GM19455 (cell line): Measurements from ENCODE around the gene TMEM184A.

Experiments used
- ATAC-seq: cut with Tn5 transposase; IDR thresholded peaks from one replicate; pipeline ENCODE4 v1.9.1; 2021; ENCODE audit not compliant: unreplicated experiment

TMEM184A gene

DNA sequence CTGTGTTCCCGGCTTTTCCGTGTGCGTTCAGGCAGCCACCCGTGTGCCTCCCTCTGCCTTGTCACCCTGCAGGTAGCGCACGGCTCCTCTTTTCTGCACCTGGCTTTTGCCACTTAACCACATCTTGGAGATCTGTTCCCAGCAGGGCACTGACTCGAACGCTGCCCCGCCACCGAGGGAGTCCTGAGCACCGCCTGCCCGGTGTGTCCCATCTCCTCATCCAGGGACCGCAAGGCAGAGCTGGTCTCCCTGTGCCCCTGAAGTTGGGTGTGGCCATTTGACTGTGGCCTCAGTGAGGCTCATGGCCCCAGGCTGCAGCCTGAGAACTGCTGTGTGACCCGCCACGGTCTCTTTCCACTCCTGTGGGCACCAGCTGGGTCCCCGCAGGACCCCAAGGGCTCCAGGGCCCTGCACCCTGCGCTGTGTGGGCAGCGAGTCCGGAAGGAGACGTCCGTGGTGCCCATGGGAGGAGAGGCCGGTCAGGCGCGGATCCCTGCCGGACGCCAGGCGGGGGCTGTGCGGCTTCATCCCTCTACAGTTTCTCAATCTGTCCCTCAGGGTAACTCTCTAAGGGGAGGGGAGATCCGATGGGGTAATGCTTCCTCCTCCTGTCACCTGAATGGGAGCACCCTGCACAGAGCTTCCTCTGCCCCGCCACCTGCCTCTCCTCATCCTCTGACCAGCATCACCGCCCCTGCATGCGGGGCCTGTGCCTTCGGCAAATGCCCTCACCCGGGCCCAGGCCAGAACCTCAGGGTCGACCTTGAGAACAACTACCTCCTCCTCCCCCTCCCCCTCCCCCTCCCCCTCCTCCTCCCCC is 50.1 kb downstream of the TMEM184A start:
- ATAC-seq = no peak

DNA sequence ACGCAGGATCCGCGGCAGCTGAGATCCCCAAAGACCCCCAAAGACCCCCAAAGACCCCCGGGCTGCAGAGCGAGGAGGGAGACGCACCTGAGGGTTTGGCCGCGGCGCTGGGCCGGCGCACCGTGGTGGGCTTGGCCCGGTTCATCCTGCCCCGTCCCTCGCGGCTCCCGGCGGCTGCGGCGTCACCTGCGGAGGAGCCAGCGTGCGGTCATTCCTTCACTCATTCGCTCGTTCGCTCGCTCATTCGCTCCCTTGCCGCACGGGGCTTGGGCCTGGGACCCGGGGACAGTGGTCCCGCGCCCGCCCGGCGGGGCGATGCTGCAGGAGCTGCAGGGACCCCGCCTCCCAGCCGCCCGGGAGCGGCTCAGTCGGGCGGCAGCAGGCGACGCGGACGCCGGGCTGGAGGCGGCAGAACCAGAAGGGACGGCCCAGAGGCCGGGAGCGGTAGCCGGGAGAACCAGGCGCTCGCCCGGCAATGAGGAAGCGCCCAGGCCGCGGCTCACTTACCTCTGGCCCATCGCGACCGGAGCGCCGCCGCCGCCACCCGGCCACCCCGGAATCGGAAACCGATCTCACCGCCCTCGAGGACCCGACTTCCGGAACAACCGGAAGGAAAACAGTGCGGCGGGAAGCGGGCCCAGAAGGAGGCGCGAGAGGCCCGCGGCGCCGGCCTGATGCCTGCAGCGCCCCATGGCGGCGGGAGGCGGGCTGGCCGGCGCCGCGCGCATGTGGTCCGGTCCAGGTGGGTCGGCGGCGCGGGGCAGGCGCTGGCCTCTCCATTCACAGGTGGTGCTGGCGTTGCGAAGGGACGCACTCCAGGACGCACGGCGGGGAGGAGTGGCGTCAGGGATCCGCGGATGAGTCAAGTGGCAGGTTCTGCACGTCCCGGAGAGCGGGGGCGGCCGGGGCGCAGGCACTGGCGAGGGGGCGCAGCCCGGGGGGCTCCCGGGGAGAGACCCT is 51.9 kb downstream of the TMEM184A start, which contains the start of gene INTS1:
Gene INTS1 (minus strand): TSS at position 574 of the 960 bp plus-strand sequence. CDS start 429 bp downstream, at position 145.
- ATAC-seq = peak; percentile 82

DNA sequence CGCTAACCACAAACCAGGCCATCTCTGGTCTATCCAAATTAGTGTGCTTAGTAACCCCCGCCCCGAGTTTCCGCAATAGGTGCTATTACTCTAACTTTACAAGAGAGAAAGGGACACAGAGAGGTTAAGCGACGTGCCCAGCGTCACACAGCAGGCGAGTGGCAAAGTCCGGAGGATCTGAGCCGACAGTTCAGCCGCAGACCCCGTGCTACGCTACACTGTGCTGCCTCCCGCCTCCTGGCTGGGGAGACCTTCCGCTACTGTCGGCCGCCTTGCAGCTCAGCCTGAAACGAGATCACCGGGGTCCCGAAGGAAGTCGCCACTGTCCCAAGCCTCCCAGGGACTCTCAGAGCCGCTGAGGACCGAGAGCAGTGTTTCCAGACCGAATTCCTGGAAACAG is 52.6 kb downstream of the TMEM184A start:
- no peak for ATAC-seq

DNA sequence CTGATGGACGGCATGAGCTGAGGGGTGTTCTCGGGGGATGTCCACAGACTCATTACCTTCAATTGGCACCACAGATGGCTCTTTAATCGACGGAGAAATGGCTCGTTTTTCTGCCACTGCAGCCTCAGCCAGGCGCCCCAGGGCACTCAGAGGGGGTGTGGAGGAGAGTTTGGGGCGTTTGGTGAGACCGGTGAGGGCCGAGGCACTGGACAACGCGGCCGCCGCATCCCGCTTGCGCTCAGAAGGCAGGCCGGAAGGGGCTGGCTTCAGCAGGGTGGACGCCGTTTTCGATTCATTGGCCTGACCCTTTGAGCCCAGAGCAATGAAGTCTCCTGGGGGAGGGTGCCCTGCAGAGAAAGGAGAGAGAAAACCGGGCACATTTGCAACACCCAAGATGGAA is 53.2 kb downstream of the TMEM184A start:
- no peak for ATAC-seq

DNA sequence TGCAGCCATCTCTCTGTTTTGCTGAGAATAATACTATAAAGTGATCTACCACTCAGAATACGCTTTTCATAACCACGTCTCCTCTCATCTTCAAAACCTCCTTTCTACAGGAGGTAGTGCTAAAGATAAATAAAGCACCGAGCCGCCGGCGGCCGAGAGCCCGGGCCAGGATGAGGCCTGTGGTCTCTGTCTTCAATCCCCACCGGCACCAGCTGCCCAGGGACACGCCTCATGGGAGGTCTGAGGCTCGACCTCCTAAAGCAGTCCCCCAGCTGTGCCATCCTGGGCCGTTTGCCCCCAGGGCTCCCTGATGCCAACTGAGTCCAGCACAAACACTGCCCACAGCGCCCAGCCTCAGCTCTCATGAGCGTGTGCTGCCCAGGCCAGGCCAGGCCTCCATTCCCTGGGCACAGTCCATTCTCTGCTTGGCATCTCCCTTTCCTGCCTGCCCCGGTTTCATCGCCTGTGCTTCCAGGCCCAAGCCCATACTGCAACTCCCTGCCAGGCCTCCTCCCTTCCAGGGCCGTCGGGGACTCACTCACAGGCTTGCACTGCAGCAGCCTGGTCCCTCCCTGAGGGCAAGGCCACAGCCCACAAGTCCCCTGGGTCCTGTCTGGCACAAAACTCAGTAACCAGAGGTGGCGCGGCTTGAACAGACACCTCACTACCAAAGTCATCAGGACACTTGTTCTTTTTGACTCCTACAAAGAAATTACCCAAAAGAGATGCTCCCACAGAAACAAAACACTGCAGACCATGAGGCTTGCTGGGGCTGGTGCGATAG is 54.3 kb downstream of the TMEM184A start:
- ATAC-seq = no peak

DNA sequence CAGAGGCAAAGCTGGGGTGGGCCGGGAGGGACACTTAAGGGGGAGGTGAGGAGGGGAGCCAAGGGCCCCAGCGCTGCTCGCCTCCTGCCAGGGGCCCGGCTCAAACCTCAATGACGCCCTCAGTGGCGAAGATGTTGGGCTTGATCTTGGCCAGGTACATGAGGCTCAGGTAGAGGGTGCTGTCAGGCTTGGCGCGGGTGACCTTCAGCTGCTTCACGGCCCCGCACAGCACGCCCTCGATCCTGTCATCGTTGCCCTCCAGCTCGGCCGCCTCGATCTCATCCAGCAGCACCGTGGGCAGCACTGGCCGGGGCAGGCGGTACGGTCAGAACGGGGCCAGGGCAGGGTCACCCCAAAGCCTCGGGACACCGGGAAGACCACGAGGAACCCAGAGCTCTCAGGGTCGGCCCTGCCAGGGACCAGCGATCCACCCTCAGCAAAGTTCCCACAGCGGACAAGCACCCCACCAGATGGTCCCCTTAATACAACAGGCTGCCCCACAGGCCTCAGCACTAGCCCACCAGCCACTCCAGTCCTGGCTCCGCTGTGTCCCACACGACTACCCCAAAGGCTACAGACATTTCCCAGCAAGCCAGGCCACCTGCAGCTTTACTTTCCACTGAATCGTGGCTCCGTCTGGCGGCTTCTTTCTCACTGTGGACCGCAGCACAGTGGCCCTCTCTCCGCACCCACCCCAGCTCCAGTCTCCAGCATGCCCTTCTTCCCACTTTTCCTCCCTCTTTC is 55.8 kb downstream of the TMEM184A start:
- ATAC-seq = no peak

DNA sequence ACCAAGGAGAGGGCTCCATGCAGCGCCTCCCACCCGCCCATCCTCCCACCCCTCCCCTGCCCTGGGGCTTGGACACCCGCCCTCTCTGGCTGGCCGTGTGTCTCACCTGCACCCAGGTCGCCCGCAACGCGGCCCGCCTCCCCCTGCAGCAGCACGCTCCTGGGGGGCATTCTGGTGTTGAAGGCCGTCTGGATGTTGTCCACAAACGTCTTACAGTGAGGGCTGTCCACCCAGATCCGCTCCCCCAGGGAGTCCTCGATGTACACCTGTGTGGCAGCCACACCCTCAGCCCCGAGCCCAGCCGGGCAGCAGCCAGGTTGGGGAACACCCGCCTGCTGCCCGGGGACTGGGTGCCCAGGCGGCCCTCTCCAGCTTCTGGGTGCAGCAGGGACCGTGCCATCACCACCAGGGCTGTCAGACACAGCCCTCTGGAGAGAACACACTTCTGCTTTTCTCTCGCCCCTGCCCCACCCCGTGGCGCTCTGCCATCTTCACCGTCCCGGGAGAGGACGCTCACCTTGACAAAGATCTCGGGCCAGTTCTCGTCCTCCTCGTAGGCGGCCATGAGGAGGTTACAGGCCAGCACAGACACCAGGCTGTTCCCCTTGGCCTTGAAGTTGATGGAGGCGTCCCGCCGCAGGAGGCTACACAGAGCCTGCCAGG is 56.5 kb downstream of the TMEM184A start:
- ATAC-seq = no peak

DNA sequence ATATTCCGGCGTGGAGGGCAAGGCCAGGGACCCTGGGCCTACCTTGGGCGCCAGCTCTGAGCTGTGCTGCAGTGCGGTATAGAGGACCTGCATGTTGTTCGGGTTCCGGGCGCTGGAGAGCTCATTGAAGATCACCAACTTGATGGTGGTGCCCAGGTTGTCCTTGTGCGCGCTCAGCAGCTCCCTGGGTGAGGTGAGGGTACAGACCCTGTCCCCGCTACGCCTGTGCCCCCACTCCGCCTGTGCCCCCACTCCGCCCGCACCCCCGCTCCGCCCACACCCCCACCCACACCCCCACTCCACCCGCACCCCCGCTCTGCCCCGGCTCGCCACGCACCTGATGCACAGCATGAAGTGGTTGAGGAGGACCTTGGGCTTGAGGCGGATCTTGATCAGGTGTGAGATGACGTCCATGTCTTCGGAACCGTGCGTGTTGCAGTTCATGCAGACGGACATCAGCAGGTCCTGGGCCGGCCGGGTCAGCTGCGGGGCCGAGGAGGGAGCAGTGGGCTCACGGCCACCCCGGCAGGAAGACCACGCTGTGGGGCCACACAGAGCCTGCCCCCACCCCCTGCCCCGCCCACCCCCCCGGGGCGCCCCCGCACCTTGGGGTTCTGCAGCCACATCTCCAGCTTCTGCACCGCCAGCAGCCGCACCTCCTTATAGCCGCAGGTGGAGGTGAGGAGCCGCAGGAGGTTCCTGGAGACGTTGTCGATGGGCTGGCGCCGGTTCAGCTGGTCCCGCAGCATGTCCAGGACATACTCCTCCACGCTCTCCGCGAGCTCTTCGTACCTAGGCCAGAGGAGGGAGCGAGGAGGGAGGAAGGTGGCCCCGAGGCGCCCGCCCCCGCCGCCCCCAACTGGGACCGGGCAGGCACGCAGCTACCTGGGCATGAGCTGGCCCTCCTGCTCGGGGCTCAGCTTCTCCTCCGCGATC is 57.4 kb downstream of the TMEM184A start:
- ATAC-seq = no peak

DNA sequence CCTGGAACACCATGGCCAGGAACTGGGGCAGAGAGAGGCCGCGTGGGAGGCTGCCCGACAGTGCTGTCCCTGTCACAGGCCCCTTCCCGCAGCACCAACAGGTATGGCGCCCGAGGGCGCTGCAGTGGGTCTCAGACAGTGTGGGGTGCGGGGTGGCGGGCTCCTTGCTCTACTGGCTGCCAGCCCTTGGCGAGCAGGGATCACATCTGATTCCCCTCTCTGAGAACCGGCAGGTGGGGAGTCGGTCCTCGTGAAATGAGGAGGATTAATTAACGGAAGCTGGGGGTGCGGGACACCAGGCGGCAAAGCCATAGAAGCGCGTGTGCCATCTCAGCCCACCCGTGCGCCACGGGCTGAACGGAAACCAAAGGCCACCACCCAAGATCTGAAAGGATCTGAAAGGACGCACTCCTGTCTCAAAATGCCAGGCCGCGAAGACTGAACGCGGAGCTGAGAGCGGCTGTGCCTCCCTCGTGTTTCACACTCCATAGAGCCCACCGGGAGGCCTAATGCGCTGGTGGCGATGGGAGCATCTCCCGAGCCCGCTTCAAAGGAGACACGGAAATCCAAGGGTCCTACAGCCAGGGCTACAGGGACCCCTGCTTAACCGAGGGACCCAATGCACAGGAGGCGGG is 58.6 kb downstream of the TMEM184A start:
- ATAC-seq = no peak

DNA sequence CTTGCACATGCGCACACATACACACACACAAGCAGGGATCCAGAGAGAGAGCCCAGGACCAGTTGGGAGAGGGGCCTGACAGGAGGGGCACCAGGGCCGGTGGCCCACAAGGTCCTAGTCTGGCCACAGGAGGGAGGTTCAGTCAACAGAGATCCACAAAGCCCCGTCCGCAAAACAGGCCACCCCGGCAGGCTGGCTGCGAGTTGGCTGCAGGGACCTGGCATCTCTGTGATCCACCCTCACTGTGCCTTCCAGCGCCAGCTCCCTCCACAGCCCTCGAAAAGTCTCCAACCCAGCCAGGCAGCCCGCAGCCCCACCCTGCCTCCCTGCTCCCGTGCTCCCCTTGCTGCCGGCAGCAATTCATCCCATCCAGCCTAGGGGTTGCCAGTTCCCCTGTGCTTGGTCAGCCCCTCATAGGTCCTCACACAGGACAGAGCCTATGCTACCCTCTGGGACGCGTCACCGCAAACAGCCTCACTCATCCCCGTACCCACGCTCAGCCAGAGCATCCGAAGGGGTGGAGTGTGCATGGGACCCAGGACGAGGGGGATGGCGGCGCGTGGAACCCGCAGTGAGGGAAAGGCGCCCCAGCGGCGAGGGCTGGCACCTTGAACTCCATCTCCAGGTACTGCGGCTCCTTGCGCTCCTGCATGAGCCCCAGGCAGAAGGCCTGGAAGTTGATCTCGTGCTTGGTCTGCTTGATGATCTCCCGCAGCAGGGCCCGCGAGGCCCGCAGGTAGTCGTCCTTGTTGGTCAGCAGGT is 59.3 kb downstream of the TMEM184A start:
- no peak for ATAC-seq

DNA sequence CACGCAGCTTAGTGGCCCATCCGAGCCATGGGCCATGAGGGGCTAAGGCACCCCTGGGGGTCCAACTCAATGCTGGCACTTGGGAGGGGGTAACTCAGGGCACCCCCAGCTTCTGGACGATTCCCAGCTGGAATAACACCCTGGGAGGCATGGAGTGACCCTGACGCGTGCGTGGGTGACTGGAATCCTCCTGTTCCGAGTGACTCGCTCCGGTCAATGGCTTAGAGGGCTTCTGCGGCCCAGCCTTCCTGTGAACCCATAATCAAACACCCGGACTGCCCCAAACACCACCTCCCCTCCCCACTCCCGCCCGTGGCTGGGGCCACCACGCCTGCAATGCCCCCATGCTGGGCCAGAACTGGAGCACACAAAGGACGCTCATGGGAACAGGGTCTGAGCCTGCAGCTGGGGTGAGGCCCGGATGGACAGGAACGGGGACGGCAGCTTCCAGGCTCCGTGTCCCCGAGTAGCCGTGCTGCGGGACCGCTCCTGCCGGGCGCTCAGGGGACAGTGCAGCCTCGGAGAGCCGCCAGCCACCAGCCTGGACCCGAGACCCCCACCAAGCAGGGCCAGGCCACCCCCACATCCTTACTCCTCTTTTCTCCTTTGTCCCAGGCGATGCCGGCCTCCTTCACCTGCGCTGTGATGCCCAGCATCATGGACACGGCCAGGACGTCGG is 60.3 kb downstream of the TMEM184A start:
- ATAC-seq = no peak

DNA sequence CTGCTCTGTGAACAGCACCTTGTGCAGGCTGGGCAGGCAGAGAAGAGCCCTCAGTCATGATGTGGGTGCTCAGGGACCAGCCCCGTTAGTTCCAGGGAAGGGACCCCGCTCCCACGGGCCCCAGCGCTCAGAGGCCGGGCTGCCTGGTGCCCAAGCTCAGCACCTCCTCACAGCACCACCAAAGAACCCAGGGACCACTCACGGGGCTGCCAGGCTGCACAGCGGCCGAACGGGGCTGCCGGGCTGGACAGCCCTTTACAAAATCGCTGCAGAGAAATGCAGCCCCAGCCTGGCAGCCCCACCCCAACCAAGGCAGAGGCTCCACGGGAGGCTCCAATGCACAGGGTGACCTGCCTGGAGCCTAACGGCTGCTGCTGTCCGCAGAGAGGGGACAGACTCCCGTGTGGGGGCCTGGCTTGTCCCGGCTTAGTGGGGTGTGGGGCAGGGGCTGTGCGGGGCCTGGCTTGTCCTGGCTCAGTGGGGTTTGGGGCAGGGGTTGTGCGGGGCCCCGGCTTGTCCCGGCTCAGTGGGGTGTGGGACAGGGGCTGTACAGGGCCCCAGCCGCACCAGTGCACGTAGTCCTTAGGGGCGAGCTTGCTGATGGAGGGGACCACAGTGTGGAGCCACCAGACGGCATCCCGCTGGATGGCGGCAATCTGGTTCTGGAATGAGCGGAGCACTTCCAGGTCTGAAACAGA is 61.0 kb downstream of the TMEM184A start:
- ATAC-seq = no peak

DNA sequence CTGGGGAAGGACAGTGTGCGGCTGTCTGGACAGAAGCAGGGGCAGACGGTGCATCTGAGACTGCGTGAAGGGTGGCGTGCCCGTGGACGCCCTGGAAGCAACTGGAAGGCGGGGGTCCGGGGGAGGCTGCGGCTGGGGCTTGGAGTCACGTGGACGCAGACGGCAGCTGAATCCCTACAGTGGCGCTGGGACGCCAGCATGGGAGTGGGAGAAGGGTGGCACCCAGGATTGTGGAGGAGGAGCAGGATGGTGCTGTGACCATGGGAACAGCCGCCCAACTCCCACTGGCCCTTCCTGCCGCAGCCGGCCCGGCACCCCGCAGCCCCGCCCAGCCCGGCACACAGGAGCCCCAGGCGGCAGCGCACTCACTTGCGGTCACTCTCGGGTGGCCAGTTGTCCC is 61.6 kb downstream of the TMEM184A start:
- no peak for ATAC-seq

DNA sequence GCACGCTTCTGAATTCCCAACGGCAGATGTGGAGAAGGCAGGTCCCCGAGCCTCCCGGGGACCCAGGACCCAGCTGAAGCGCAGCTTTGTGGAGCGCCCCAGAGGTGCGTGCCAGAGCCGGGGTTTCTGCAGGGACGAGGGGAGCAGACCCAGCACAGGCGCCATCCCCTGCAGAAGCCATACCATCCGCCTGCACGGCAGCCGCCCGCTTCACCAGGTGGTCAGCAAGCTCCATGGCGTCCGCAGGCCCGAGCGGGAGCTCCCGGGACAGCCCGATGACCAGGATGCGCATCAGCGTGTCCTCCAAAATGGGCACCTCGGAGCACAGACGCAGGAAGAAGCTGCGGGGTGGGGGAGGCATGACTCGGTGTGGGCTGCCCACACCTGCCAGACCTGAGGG is 62.4 kb downstream of the TMEM184A start:
- no peak for ATAC-seq

DNA sequence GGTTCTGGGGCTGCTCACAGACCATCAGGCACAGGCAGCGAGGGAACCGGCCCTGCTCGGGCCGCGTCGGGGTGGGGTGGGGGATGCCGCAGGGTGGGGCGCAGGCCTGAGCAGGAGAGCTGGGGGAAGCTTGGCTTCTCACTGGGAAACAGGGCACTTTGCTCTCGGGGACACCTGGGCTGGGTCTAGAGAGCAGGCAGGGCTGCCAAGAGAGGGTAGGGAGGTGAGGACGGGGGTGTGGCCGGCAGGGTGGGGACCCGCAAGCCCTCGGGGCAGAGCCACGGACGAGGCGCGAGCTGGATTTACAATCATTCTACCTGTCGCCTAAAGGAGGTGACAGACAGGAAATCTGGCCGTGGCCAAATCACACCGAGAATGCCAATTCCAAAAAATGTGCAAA is 62.9 kb downstream of the TMEM184A start:
- no peak for ATAC-seq

DNA sequence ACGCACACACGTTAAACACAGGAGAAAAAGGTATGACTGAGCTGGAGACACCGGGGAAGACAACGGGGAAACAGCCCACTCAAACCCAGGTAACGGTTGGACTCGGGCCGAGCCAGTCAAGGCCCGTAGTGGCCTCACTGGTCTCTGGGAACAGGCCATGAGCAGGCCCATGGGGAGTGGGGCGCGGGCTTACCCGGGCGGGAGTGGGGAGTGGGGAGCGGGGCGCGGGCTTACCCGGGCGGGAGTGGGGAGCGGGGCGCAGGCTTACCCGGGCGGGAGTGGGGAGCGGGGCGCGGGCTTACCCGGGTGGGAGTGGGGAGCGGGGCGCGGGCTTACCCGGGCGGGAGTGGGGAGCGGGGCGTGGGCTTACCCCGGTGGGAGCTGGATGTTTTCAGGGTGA is 63.4 kb downstream of the TMEM184A start:
- ATAC-seq = no peak
